ENCODE measurements around the gene PLD2.

Gene PLD2

DNA sequence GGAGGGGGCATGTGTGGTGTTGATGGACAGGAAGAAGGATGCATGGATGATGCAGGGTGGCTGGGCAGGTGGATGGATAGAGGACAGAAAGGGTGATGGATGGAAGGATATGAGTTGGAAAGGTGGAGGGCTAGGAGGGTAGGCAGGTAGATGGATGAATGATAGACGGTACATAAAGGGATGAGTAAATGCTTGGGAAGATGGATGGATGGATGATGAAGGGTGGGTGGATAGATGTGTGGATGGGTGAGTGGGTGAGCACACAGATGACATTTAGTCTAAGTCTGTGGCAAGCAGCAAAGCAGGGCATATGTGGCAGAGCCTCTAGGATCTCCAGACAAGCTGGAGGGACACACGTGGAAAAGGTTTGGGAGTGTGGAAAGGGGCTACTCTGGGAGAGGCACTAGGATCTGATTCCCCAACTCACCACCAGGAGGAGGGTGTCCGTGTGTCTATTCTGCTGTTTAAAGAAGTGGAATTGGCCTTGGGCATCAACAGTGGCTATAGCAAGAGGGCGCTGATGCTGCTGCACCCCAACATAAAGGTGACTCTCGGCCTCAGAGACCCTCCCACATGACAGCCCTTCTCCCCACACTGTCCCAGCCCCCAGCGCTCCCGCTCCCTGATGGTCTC is 8.2 kb downstream of the PLD2 start:
- POLR2A ChIA-PET = interaction anchor here (1.0 kb wide), 1 partner anchor 8 kb away, joined by 3 read pairs; the partner anchor contains the start of gene PLD2
- TF ChIP-seq LEF1 (IDR thresholded peaks at IDR 0.05; ENCODE audit: borderline replicate concordance) = no peak
- TF ChIP-seq ELF4 (IDR thresholded peaks at IDR 0.05) = no peak
- no peak for TF ChIP-seq L3MBTL2 (conservative IDR thresholded peaks at IDR 0.05)
- no peak for TF ChIP-seq FOXA1 (IDR thresholded peaks at IDR 0.05)
- no peak for TF ChIP-seq HDGF (IDR thresholded peaks at IDR 0.05; ENCODE audit: borderline replicate concordance)
- no peak for TF ChIP-seq FOXM1 (IDR thresholded peaks at IDR 0.05; ENCODE audit: borderline replicate concordance)
- TF ChIP-seq, protein P1, sequence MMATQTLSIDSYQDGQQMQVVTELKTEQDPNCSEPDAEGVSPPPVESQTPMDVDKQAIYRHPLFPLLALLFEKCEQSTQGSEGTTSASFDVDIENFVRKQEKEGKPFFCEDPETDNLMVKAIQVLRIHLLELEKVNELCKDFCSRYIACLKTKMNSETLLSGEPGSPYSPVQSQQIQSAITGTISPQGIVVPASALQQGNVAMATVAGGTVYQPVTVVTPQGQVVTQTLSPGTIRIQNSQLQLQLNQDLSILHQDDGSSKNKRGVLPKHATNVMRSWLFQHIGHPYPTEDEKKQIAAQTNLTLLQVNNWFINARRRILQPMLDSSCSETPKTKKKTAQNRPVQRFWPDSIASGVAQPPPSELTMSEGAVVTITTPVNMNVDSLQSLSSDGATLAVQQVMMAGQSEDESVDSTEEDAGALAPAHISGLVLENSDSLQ (IDR thresholded peaks at IDR 0.05) = no peak
- TF ChIP-seq NFRKB (IDR thresholded peaks at IDR 0.05) = no peak
- no peak for TF ChIP-seq FOXK2 (IDR thresholded peaks at IDR 0.05)
- TF ChIP-seq TARDBP (IDR thresholded peaks at IDR 0.05) = no peak
- TF ChIP-seq CTBP1 (IDR thresholded peaks at IDR 0.05; ENCODE audit: borderline replicate concordance) = no peak
- TF ChIP-seq SP1 (IDR thresholded peaks at IDR 0.05) = no peak
- peak; percentile 30 for DNase-seq (ENCODE audit: extremely low spot score)
- CTCF ChIA-PET = no interaction called here

DNA sequence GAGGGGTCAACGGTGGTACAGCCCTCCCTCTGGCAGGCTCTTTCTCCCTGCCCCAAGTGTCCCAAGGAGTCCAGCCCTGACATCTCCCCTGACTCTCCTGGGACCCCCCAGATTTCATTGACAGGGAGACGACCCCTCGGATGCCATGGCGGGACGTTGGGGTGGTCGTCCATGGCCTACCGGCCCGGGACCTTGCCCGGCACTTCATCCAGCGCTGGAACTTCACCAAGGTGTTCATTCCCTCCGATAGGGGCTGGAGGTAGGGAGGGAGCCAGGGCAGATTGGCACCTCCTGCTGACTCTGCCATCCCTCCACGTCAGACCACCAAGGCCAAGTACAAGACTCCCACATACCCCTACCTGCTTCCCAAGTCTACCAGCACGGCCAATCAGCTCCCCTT is 9.9 kb downstream of the PLD2 start:
- no peak for TF ChIP-seq FOXM1 (IDR thresholded peaks at IDR 0.05; ENCODE audit: borderline replicate concordance)
- no peak for TF ChIP-seq FOXA1 (IDR thresholded peaks at IDR 0.05)
- TF ChIP-seq ARNT (IDR thresholded peaks at IDR 0.05) = no peak
- no peak for TF ChIP-seq HDGF (IDR thresholded peaks at IDR 0.05; ENCODE audit: borderline replicate concordance)
- no peak for TF ChIP-seq ZNF384 (IDR thresholded peaks at IDR 0.05)
- no peak for TF ChIP-seq BHLHE40 (IDR thresholded peaks at IDR 0.05; ENCODE audit: borderline replicate concordance)
- POLR2A ChIA-PET = interaction anchor here (1.1 kb wide), 1 partner anchor 20 kb away, joined by 3 read pairs; no protein-coding TSS in a partner anchor
- DNase-seq (ENCODE audit: extremely low spot score) = no peak
- CTCF ChIA-PET = no interaction called here

DNA sequence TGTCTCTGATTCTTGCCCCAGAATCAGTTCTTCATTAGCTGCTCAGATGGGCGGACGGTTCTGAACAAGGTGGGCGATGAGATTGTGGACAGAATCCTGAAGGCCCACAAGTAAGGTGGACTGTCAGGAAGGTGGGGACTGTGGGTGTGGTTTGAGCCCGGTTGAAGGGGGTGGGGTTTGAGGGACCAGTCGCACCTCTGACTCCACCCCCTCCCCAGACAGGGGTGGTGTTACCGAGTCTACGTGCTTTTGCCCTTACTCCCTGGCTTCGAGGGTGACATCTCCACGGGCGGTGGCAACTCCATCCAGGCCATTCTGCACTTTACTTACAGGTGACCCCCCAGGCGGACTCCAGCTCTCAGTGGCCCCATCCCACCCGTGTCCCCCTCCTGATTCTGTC is 11.3 kb downstream of the PLD2 start:
- POLR2A ChIA-PET = no interaction called here
- DNase-seq (ENCODE audit: extremely low spot score) = no peak
- TF ChIP-seq SP1 (IDR thresholded peaks at IDR 0.05) (no peak), HDGF (IDR thresholded peaks at IDR 0.05; ENCODE audit: borderline replicate concordance) (no peak), FOXA1 (IDR thresholded peaks at IDR 0.05) (no peak), ARNT (IDR thresholded peaks at IDR 0.05) (no peak), TARDBP (IDR thresholded peaks at IDR 0.05) (no peak), L3MBTL2 (conservative IDR thresholded peaks at IDR 0.05) (no peak), NFRKB (IDR thresholded peaks at IDR 0.05) (no peak), ZNF384 (IDR thresholded peaks at IDR 0.05) (no peak), CTBP1 (IDR thresholded peaks at IDR 0.05; ENCODE audit: borderline replicate concordance) (no peak), ELF4 (IDR thresholded peaks at IDR 0.05) (no peak), FOXK2 (IDR thresholded peaks at IDR 0.05) (no peak), FOXM1 (IDR thresholded peaks at IDR 0.05; ENCODE audit: borderline replicate concordance) (no peak), LEF1 (IDR thresholded peaks at IDR 0.05; ENCODE audit: borderline replicate concordance) (no peak), SUZ12 (IDR thresholded peaks at IDR 0.05) (no peak), BHLHE40 (IDR thresholded peaks at IDR 0.05; ENCODE audit: borderline replicate concordance) (no peak)
- TF ChIP-seq, protein P1 (IDR thresholded peaks at IDR 0.05) = no peak
- CTCF ChIA-PET = no interaction called here

DNA sequence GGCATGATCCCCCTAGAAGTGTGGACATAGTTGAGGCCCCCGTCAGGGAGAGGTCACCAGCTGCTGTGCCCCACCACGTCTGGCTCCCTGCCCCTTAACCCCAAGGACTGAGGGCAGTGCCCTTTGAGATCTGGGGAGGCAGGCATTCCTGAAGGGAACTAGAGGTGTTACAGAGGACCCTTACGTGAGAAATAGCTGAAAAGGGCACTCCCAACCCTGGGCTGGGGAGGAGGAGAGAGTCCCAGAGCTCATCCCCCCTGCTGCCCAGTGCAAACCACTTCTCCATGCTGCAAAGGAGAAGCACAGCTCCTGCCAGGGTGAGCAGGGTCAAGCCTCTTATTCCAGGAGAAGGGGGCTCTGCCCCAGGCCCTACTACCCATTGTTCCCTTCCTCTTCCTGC is 15.9 kb downstream of the PLD2 start:
- TF ChIP-seq LEF1 (IDR thresholded peaks at IDR 0.05; ENCODE audit: borderline replicate concordance) (no peak), L3MBTL2 (conservative IDR thresholded peaks at IDR 0.05) (no peak), TARDBP (IDR thresholded peaks at IDR 0.05) (no peak), FOXK2 (IDR thresholded peaks at IDR 0.05) (no peak), ARNT (IDR thresholded peaks at IDR 0.05) (no peak), SP1 (IDR thresholded peaks at IDR 0.05) (no peak), ELF4 (IDR thresholded peaks at IDR 0.05) (no peak), FOXM1 (IDR thresholded peaks at IDR 0.05; ENCODE audit: borderline replicate concordance) (no peak), CTBP1 (IDR thresholded peaks at IDR 0.05; ENCODE audit: borderline replicate concordance) (no peak), BHLHE40 (IDR thresholded peaks at IDR 0.05; ENCODE audit: borderline replicate concordance) (no peak), SUZ12 (IDR thresholded peaks at IDR 0.05) (no peak), NFRKB (IDR thresholded peaks at IDR 0.05) (no peak), FOXA1 (IDR thresholded peaks at IDR 0.05) (no peak), ZNF384 (IDR thresholded peaks at IDR 0.05) (no peak), HDGF (IDR thresholded peaks at IDR 0.05; ENCODE audit: borderline replicate concordance) (no peak)
- TF ChIP-seq, protein P1 (IDR thresholded peaks at IDR 0.05) = no peak
- DNase-seq (ENCODE audit: extremely low spot score) = no peak
- ChIA-PET POLR2A (interaction anchor here (1.3 to 1.5 kb wide), 2 partner anchors 16 to 27 kb away, joined by 5 read pairs; partner anchors contain the start of genes PLD2 and PSMB6), CTCF (no interaction called here)

DNA sequence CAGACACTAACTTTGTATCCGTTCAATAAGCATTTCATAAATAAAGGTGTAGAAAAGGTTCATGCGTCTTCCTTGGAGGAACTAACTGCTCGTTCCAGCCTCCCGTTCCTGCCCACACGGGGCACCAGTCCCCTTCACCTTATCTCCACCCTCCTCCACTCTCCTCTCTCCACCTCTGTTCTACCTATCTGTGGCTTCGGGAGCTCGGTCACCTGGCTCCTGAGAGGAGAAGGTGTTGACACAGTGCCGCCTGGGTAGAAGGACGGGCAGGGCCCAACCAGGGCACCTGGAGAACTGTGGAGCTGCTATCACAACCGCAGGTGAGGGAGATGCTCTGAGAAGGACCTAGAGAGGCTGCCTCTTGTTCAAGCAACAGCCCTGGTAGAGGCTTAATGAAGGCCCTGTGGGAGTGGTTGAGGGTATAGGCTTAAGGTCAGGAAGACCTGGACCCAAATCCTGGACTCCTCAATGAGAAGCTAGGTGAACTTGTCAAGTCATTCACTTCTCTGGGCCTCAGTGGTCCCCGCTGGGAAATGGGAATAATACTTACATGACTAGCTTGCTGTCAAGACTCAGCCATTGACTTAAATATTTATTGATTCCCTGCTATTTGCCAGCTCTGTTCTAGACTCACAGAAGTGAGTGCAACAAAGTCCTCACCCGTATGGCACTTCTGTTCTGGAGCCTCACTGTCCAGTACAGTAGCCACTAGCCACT is 16.6 kb downstream of the PLD2 start:
- no peak for DNase-seq (ENCODE audit: extremely low spot score)
- no peak for TF ChIP-seq CTBP1 (IDR thresholded peaks at IDR 0.05; ENCODE audit: borderline replicate concordance)
- no peak for TF ChIP-seq SUZ12 (IDR thresholded peaks at IDR 0.05)
- TF ChIP-seq FOXM1 (IDR thresholded peaks at IDR 0.05; ENCODE audit: borderline replicate concordance) = no peak
- no peak for TF ChIP-seq SP1 (IDR thresholded peaks at IDR 0.05)
- TF ChIP-seq FOXK2 (IDR thresholded peaks at IDR 0.05) = no peak
- TF ChIP-seq L3MBTL2 (conservative IDR thresholded peaks at IDR 0.05) = no peak
- ChIA-PET POLR2A (interaction anchor here (1.3 to 1.5 kb wide), 2 partner anchors 17 to 27 kb away, joined by 5 read pairs; partner anchors contain the start of genes PLD2 and PSMB6), CTCF (no interaction called here)

All from HEK293T (cell line).